ENCODE data around the gene EREG.

- no peak for TF ChIP-seq CTCF (IDR thresholded peaks at IDR 0.05)
- no peak for TF ChIP-seq POLR2AphosphoS5 (IDR thresholded peaks at IDR 0.05; ENCODE audit: low read depth, low read length)
- no peak for TF ChIP-seq EP300 (IDR thresholded peaks at IDR 0.05; ENCODE audit: borderline replicate concordance in 1 of 2, low read depth in 1 of 2, low read length in 1 of 2)
- no peak for TF ChIP-seq TCF12 (IDR thresholded peaks at IDR 0.05)
- TF ChIP-seq RAD21 (IDR thresholded peaks at IDR 0.05; ENCODE audit: low read length), result no peak
- TF ChIP-seq TEAD4 (IDR thresholded peaks at IDR 0.05; ENCODE audit: borderline replicate concordance, insufficient read depth), result no peak
- no peak for TF ChIP-seq FOXM1 (IDR thresholded peaks at IDR 0.05; ENCODE audit: low read depth)
- no peak for TF ChIP-seq RCOR1 (IDR thresholded peaks at IDR 0.05; ENCODE audit: low read length)
- TF ChIP-seq RFX5 (IDR thresholded peaks at IDR 0.05; ENCODE audit: low read length), result no peak
- no peak for TF ChIP-seq USF1 (IDR thresholded peaks at IDR 0.05; ENCODE audit: borderline replicate concordance, low read depth)
- TF ChIP-seq GATA2 (CRISPR knock-in tag; IDR thresholded peaks at IDR 0.05), result no peak
- no peak for TF ChIP-seq YY1 (IDR thresholded peaks at IDR 0.05; ENCODE audit: low read depth)
These were observed 11.1 kb upstream of the EREG start for GRCh38 chr4:74353858-74354257.
